SU-DHL-6 (cell line): Measurements from ENCODE around the gene FRMD3.

ENCODE experiments used
- H2AFZ ChIP-seq: fragments of 200-600 bp; sonication (generic); 2 replicates; pipeline ENCODE4 v1.6.1; 2014; ENCODE audit warnings: low read depth, mild to moderate bottlenecking, moderate library complexity, mixed read lengths, antibody characterized with exemption, low read length; ENCODE audit not compliant: severe bottlenecking
- H3F3A ChIP-seq: fragments of 200-600 bp; shearing (Covaris generic); 2 replicates; pipeline ENCODE4 v1.6.0; 2016; ENCODE audit warnings: antibody characterized with exemption, mild to moderate bottlenecking; ENCODE audit not compliant: insufficient read depth
- H3K27ac ChIP-seq: fragments of 200-600 bp; sonication (generic); 2 replicates; pipeline ENCODE4 v1.5.1; 2016; ENCODE audit warnings: low read depth, mild to moderate bottlenecking, low read length, moderate library complexity, mixed read lengths
- H3K27me3 ChIP-seq: fragments of 200-600 bp; sonication (generic), shearing (Covaris generic); 2 replicates; pipeline ENCODE4 v1.6.0; 2014; ENCODE audit warnings: mild to moderate bottlenecking, low read length
- H3K36me3 ChIP-seq: fragments of 200-600 bp; sonication (generic); 2 replicates; pipeline ENCODE4 v1.6.1; 2014; ENCODE audit warnings: mild to moderate bottlenecking, low read length, mixed read lengths
- H3K4me2 ChIP-seq: fragments of 300-600, 200-600 bp; shearing (Covaris generic), sonication (generic); 2 replicates; pipeline ENCODE4 v1.6.0; 2014; ENCODE audit warnings: low read length, low read depth, mild to moderate bottlenecking; ENCODE audit not compliant: poor library complexity, severe bottlenecking
- H3K4me3 ChIP-seq: fragments of 200-600 bp; sonication (generic); 2 replicates; pipeline ENCODE4 v1.5.1; 2014; ENCODE audit warnings: antibody characterized with exemption, low read length, mild to moderate bottlenecking, mixed read lengths; ENCODE audit not compliant: insufficient read depth, poor library complexity, severe bottlenecking
- H3K79me2 ChIP-seq: fragments of 200-600 bp; sonication (generic); 2 replicates; pipeline ENCODE4 v1.6.1; 2014; ENCODE audit warnings: mild to moderate bottlenecking, low read length, moderate library complexity; ENCODE audit not compliant: insufficient read depth
- H3K9ac ChIP-seq: fragments of 200-600 bp; sonication (generic); 2 replicates; pipeline ENCODE4 v1.7.0; 2014; ENCODE audit warnings: mild to moderate bottlenecking, low read length
- H3K9me2 ChIP-seq: fragments of 200-600 bp; sonication (generic); replicated peaks from 2 replicates; pipeline ENCODE4 v1.6.1; 2014; ENCODE audit warnings: low read length; ENCODE audit not compliant: insufficient read depth
- H3K9me3 ChIP-seq: fragments of 200-600 bp; sonication (generic); 2 replicates; pipeline ENCODE4 v1.6.1; 2014; ENCODE audit warnings: low read length, mixed read lengths; ENCODE audit not compliant: insufficient read depth
- H4K20me1 ChIP-seq: fragments of 200-600 bp; sonication (generic); 2 replicates; pipeline ENCODE4 v1.6.1; 2014; ENCODE audit warnings: low read depth, mild to moderate bottlenecking, antibody characterized with exemption, low read length, moderate library complexity, mixed read lengths
- CTCF ChIP-seq: fragments of 200-600 bp; sonication (generic); IDR thresholded peaks from one replicate; pipeline ENCODE4 v1.5.1; 2017; ENCODE audit warnings: antibody characterized with exemption, mild to moderate bottlenecking, low read length, moderate library complexity; ENCODE audit not compliant: insufficient read depth, poor library complexity, severe bottlenecking
- EZH2phosphoT487 ChIP-seq: fragments of 200-600 bp; sonication (generic), shearing (Covaris generic); conservative IDR thresholded peaks from 2 replicates; pipeline ENCODE4 v1.6.1; 2018; ENCODE audit warnings: mild to moderate bottlenecking, antibody characterized with exemption, low read length, moderate library complexity, mixed read lengths

The FRMD3 gene

GRCh38 chr9:83283528-83283927 is 254.7 kb downstream of the FRMD3 start:
- H2AFZ ChIP-seq, result no peak overlapping the region
- H3K36me3 ChIP-seq, result no peaks in the 10 kb centered on the region
- H3F3A ChIP-seq, result no peaks in the 10 kb centered on the region
- H3K9ac ChIP-seq, result no peak overlapping the region
- no peaks in the 10 kb centered on the region for H3K9me2 ChIP-seq
- no peaks in the 10 kb centered on the region for H3K9me3 ChIP-seq
- TF ChIP-seq EZH2phosphoT487 (no peak), CTCF (no peak)
- H3K4me2 ChIP-seq, result no peak overlapping the region
- no peak overlapping the region for H3K27ac ChIP-seq
- H4K20me1 ChIP-seq, result no peaks in the 10 kb centered on the region
- H3K4me3 ChIP-seq, result no peak overlapping the region
- H3K27me3 ChIP-seq, result no peaks in the 10 kb centered on the region
- H3K79me2 ChIP-seq, result no peaks in the 10 kb centered on the region

- H3K4me2 ChIP-seq, result no peak overlapping the region
Observed at GRCh38 chr9:83281306-83282255, 256.6 kb downstream of the FRMD3 start.

GRCh38 chr9:83280790-83281189 is 257.4 kb downstream of the FRMD3 start:
- Histone ChIP-seq H2AFZ (no peak overlapping the region), H4K20me1 (no peaks in the 10 kb centered on the region), H3K9me2 (no peaks in the 10 kb centered on the region), H3K27me3 (no peaks in the 10 kb centered on the region), H3K79me2 (no peaks in the 10 kb centered on the region), H3K9ac (no peak overlapping the region), H3K4me3 (no peak overlapping the region), H3K4me2 (no peak overlapping the region), H3K9me3 (no peaks in the 10 kb centered on the region), H3K36me3 (no peaks in the 10 kb centered on the region), H3K27ac (no peak overlapping the region), H3F3A (no peaks in the 10 kb centered on the region)
- no peak for TF ChIP-seq CTCF
- TF ChIP-seq EZH2phosphoT487, result no peak

More at GRCh38 chr9:83281306-83282255, 256.6 kb downstream of the FRMD3 start:
- no peaks in the 10 kb centered on the region for H3K79me2 ChIP-seq
- no peaks in the 10 kb centered on the region for H3K27me3 ChIP-seq
- no peaks in the 10 kb centered on the region for H3F3A ChIP-seq
- no peak overlapping the region for H3K9ac ChIP-seq
- H3K9me2 ChIP-seq, result no peaks in the 10 kb centered on the region
- H3K27ac ChIP-seq, result no peak overlapping the region
- H4K20me1 ChIP-seq, result no peaks in the 10 kb centered on the region
- no peaks in the 10 kb centered on the region for H3K9me3 ChIP-seq
- no peak overlapping the region for H3K4me3 ChIP-seq
- TF ChIP-seq CTCF (no peak), EZH2phosphoT487 (no peak)
- no peaks in the 10 kb centered on the region for H3K36me3 ChIP-seq
- H2AFZ ChIP-seq, result no peak overlapping the region
